GM13977 (cell line): ENCODE measurements around the gene TAF6.
"Not testable (repeated sequence)": the region's sequence is repeated elsewhere in the genome, so short reads cannot be mapped to it uniquely, and the experiment has no call there.

ENCODE experiments used
- DNase-seq: peaks from one replicate; pipeline ENCODE4 v3.0.0; 2012; ENCODE audit warnings: low spot score
- CTCF ChIP-seq: IDR thresholded peaks from 2 replicates; pipeline ENCODE4 v1.5.1; 2012; ENCODE audit warnings: mild to moderate bottlenecking, control low read depth; ENCODE audit not compliant: insufficient read depth; ENCODE audit errors: extremely low read depth, missing control alignments
- in situ Hi-C: fragments of 300-500 bp; cut with MboI; formaldehyde crosslinking; loops from one replicate; pipeline ENCODE4 v1.12.0; 2022; ENCODE audit warnings: low sequenced_read_pairs, low pct_unique_long_range_greater_than_20kb, mixed read lengths, inconsistent platforms; ENCODE audit not compliant: unreplicated experiment

Gene TAF6

GRCh38 chr7:100148559-100149328, 29.6 kb upstream of the TAF6 start, which contains the start of gene LAMTOR4:
Gene LAMTOR4 (plus strand): TSS chr7:100148918. CDS start chr7:100148973, 55 bp downstream.
- in situ Hi-C loops: no loop called here
- DNase-seq: peak; percentile 97
- no peak for TF ChIP-seq CTCF

- no peak for TF ChIP-seq CTCF
- DNase-seq: no peak
- in situ Hi-C loops: no loop called here
Observed at GRCh38 chr7:100148225-100148558, 29.0 kb upstream of the TAF6 start.

- no peak for TF ChIP-seq CTCF
- no peak for DNase-seq
- in situ Hi-C loops: no loop called here
Observed at GRCh38 chr7:100147278-100147677, 28.1 kb upstream of the TAF6 start.

- DNase-seq, in situ Hi-C loops: not testable (repeated sequence)
Observed at GRCh38 chr7:100146350-100146749, 27.2 kb upstream of the TAF6 start.

GRCh38 chr7:100142461-100142860, 23.3 kb upstream of the TAF6 start:
- in situ Hi-C loops: no loop called here

GRCh38 chr7:100141555-100141949, 22.4 kb upstream of the TAF6 start:
- TF ChIP-seq CTCF: no peak
- DNase-seq: no peak
- in situ Hi-C loops: no loop called here

More at GRCh38 chr7:100142461-100142860, 23.3 kb upstream of the TAF6 start:
- no peak for DNase-seq
- TF ChIP-seq CTCF: no peak

- TF ChIP-seq CTCF: no peak
- no peak for DNase-seq
- in situ Hi-C loops: loop anchor here (10.0 kb wide), 1 partner anchor 207 kb away; no protein-coding TSS in a partner anchor
Observed at GRCh38 chr7:100137851-100138760, 18.9 kb upstream of the TAF6 start.
